ENCODE data around the gene TLN1. TPM values are rescaled to one million over a fixed set of nuclear protein-coding genes. Genes with fewer than 3 reads are reported as not detected.
A peak's percentile ranks its signal among the peaks of the same experiment; 100 is the strongest.

The TLN1 gene
- polyA plus RNA-seq, 3 donors, result 46.6 to 251 (median 93.0) TPM

- Histone ChIP-seq H3K9ac (ENCODE audit: insufficient read depth, low read length, poor library complexity, severe bottlenecking) (no peak overlapping the region), H3K4me2 (replicated peaks; ENCODE audit: extremely low read depth, low read length, poor library complexity, severe bottlenecking) (no peak overlapping the region), H4K20me1 (ENCODE audit: insufficient read depth, low read length) (no peaks in the 10 kb centered on the region), H3K4me1 (ENCODE audit: control insufficient read depth in 1 of 2, insufficient read depth in 2 of 2, low read length in 2 of 2) (peaks cover 5 to 6% of the 10 kb centered on the region in 2 donors), H3K27ac (ENCODE audit: low read depth in 1 of 2, low read length in 2 of 2) (no peak overlapping the region), H2AFZ (ENCODE audit: insufficient read depth, low read depth, low read length, poor library complexity, severe bottlenecking) (no peak overlapping the region), H3K9me3 (replicated peaks in 1 of 2; ENCODE audit: control insufficient read depth in 1 of 2, insufficient read depth in 1 of 2, low read length in 2 of 2) (no peaks in the 10 kb centered on the region), H3K36me3 (replicated peaks in 1 of 2; ENCODE audit: control insufficient read depth in 1 of 2, insufficient read depth in 2 of 2, low read length in 2 of 2) (no peaks in the 10 kb centered on the region), H3K79me2 (ENCODE audit: insufficient read depth, low read length) (no peaks in the 10 kb centered on the region), H3K4me3 (replicated peaks in 1 of 3; ENCODE audit: low read depth in 2 of 3, low read length in 3 of 3) (no peak overlapping the region), H3K27me3 (ENCODE audit: control insufficient read depth in 2 of 2, insufficient read depth in 2 of 2, low read length in 2 of 2) (peaks cover 0 to 11% of the 10 kb centered on the region in 2 donors)
- DNase-seq, result no peak
- H3K4me1 Mint-ChIP-seq, result peaks cover 3% of the 10 kb centered on the region
- no peak overlapping the region for H3K4me3 Mint-ChIP-seq
- TF ChIP-seq, protein P1, sequence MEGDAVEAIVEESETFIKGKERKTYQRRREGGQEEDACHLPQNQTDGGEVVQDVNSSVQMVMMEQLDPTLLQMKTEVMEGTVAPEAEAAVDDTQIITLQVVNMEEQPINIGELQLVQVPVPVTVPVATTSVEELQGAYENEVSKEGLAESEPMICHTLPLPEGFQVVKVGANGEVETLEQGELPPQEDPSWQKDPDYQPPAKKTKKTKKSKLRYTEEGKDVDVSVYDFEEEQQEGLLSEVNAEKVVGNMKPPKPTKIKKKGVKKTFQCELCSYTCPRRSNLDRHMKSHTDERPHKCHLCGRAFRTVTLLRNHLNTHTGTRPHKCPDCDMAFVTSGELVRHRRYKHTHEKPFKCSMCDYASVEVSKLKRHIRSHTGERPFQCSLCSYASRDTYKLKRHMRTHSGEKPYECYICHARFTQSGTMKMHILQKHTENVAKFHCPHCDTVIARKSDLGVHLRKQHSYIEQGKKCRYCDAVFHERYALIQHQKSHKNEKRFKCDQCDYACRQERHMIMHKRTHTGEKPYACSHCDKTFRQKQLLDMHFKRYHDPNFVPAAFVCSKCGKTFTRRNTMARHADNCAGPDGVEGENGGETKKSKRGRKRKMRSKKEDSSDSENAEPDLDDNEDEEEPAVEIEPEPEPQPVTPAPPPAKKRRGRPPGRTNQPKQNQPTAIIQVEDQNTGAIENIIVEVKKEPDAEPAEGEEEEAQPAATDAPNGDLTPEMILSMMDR (IDR thresholded peaks at IDR 0.05), result no peak
- H3K9me3 Mint-ChIP-seq, result peaks cover 0 to 3% (median 0%) of the 10 kb centered on the region in 7 donors
- no peaks in the 10 kb centered on the region for H3K36me3 Mint-ChIP-seq
- 98% methylated on average over 9 of the region's 10 CpGs for WGBS (ENCODE audit: insufficient coverage)
- H3K27ac Mint-ChIP-seq, result peak overlapping the region in 1 of 7 donors; percentile 10
- intact Hi-C loops (cut with micrococcal nuclease), result no loop called here
- H3K27me3 Mint-ChIP-seq (ENCODE audit: low read depth in 3 of 3), result peaks cover 6 to 14% (median 6%) of the 10 kb centered on the region in 3 donors
Measured at GRCh38 chr9:35684921-35685320, 47.1 kb downstream of the TLN1 start.

DNA sequence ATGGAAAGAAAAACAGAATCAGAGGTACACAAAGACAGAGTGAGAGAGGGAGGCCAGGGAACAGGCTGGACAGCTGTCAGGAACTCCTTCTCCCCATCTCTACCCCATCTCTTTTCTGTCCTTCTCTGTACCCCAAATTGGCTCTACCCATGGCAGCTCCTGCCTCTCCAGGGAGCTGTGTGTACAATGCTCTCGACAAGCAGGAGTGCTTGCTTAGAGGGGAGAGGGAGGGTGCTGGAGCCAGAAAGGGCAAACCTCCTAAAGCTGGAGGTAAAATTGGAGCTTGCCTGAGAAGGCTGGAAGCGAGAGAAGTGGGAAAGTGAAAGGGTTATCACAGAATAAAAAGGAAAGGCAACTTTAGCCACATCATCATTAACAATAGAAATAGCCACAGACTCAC is 48.7 kb downstream of the TLN1 start:
- no peak for DNase-seq
- intact Hi-C loops (cut with micrococcal nuclease), result no loop called here
- Histone ChIP-seq H3K36me3 (replicated peaks in 1 of 2; ENCODE audit: control insufficient read depth in 1 of 2, insufficient read depth in 2 of 2, low read length in 2 of 2) (no peaks in the 10 kb centered on the region), H3K9ac (ENCODE audit: insufficient read depth, low read length, poor library complexity, severe bottlenecking) (no peak overlapping the region), H2AFZ (ENCODE audit: insufficient read depth, low read depth, low read length, poor library complexity, severe bottlenecking) (no peak overlapping the region), H3K79me2 (ENCODE audit: insufficient read depth, low read length) (no peaks in the 10 kb centered on the region), H3K9me3 (replicated peaks in 1 of 2; ENCODE audit: control insufficient read depth in 1 of 2, insufficient read depth in 1 of 2, low read length in 2 of 2) (no peaks in the 10 kb centered on the region), H3K4me1 (ENCODE audit: control insufficient read depth in 1 of 2, insufficient read depth in 2 of 2, low read length in 2 of 2) (no peaks in the 10 kb centered on the region), H3K4me3 (replicated peaks in 1 of 3; ENCODE audit: low read depth in 2 of 3, low read length in 3 of 3) (no peak overlapping the region), H3K27me3 (ENCODE audit: control insufficient read depth in 2 of 2, insufficient read depth in 2 of 2, low read length in 2 of 2) (no peaks in the 10 kb centered on the region), H4K20me1 (ENCODE audit: insufficient read depth, low read length) (no peaks in the 10 kb centered on the region), H3K4me2 (replicated peaks; ENCODE audit: extremely low read depth, low read length, poor library complexity, severe bottlenecking) (no peak overlapping the region), H3K27ac (ENCODE audit: low read depth in 1 of 2, low read length in 2 of 2) (no peak overlapping the region)
- Mint-ChIP-seq H3K4me1 (no peaks in the 10 kb centered on the region), H3K4me3 (no peak overlapping the region), H3K27me3 (ENCODE audit: low read depth in 3 of 3) (peaks cover 3 to 4% (median 4%) of the 10 kb centered on the region in 3 donors), H3K27ac (no peak overlapping the region), H3K36me3 (no peaks in the 10 kb centered on the region), H3K9me3 (no peaks in the 10 kb centered on the region)
- TF ChIP-seq, protein P1 (IDR thresholded peaks at IDR 0.05), result no peak
- no CpG with 5 or more reads among the region's 2 CpGs for WGBS (ENCODE audit: insufficient coverage)

All from CD14-positive monocyte (primary cell).